Left kidney (tissue), 2 donors: ENCODE data around the gene ITK. TPM values are rescaled to one million over a fixed set of nuclear protein-coding genes. Genes with fewer than 3 reads are reported as not detected.
A peak's percentile ranks its signal among the peaks of the same experiment; 100 is the strongest.

Experiments
- DNase-seq: peaks from one replicate; pipeline ENCODE4 v3.0.0-alpha.2; 2013
- polyA plus RNA-seq: library from polyadenylated mRNA; unstranded; fragments of 120-200 nt; gene quantifications from one replicate; pipeline ENCODE4 v1.2.1, GENCODE V29; 2013; ENCODE audit not compliant: insufficient read length

The ITK gene
- polyA plus RNA-seq, 1 donor = 0.23 TPM

DNA sequence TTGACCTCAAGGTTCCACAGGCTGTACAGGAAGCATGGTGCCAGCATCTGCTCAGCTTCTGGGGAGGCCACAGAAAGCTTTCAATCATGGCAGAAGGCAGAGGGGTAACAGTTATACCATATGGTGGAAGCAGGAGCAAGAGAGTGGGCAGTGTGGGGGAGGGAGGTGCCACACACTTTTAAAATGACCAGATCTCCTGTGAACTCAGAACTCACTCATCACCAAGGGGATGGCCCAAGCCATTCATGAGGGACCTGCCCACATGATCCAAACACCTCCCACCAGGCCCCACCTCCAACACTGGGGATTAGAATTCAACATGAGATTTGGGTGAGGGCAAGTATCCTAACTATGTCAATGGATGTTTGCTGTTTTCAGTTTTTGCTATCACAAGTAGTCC, 101.5 kb downstream of the ITK start:
- DNase-seq = no peak

- DNase-seq = no peak
Observed at GRCh38 chr5:157283434-157283833, 102.8 kb downstream of the ITK start.

- DNase-seq = no peak
Observed at GRCh38 chr5:157284458-157285212, 104.0 kb downstream of the ITK start.

GRCh38 chr5:157285310-157286035, 104.8 kb downstream of the ITK start:
- DNase-seq = peak; percentile 19

GRCh38 chr5:157286761-157287211, 106.1 kb downstream of the ITK start:
- DNase-seq = no peak

- no peak for DNase-seq
Observed at GRCh38 chr5:157288405-157289163, 107.9 kb downstream of the ITK start.

DNA sequence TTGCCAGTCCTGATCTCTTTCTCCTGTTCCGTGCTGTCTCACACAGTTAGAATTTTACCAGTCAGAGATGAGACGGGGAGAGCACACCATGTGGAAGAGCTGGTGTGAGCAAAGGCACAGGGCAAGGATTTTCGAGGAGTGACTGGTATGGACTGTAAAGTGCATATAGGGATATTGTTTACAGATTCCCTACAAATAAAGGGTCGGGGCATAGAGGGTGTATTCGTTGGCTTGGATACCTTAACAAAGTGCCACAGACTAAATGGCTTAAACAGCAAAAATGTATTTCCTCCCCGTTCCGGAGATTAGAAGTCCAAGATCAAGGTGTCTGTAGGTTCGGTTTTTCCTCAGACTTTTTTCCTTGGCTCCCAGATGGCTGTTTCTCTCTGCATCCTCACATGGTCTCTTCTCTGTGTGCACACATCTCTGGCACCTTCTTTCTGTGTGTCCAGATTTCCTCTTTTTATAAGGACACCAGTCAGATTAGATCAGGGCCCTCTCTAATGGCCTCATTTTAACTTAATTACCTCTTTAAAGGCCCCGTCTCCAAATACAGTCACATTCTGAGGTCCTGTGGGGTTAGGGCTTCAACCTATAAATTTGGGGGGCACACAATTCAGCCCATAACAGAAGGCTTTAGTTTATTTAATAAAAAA, 108.7 kb downstream of the ITK start:
- no peak for DNase-seq

DNA sequence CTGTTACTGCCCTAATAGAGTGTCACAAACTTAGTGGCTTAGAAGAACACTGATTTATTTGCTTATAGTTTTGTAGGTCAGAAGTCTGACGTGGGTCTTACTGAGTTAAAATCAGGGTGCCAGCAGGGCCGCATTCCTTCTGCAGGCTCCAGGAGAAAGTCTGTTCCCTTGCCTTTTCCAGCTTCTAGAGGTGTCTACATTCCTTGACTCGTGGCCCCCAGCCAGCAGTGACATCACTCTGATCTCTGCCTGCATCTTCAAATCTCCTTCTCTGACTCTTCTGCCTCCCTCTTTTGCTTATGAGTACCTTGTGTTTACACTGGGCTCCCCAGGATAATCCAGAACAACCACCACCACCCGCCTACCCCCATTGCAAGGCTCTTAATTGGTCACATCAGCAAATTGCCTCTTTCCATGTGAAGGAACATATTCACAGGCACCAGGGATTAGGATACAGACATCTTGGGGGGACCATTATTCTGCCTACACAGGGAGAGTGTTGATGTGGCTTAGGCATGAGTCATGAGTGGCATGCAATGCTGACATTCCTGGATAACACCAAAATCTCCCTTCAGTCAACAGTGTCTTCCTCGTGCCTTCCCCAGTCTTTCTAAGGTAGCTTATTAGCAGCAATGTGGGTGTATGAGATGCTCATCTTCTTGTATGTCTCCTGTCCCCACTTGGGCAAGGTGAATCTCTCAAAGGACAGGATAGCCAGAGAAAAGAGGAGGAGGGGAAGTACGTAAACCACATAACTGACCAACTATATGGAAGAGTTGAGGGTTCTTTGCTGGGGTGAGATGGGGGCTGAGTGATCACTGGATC, 109.7 kb downstream of the ITK start:
- no peak for DNase-seq

DNA sequence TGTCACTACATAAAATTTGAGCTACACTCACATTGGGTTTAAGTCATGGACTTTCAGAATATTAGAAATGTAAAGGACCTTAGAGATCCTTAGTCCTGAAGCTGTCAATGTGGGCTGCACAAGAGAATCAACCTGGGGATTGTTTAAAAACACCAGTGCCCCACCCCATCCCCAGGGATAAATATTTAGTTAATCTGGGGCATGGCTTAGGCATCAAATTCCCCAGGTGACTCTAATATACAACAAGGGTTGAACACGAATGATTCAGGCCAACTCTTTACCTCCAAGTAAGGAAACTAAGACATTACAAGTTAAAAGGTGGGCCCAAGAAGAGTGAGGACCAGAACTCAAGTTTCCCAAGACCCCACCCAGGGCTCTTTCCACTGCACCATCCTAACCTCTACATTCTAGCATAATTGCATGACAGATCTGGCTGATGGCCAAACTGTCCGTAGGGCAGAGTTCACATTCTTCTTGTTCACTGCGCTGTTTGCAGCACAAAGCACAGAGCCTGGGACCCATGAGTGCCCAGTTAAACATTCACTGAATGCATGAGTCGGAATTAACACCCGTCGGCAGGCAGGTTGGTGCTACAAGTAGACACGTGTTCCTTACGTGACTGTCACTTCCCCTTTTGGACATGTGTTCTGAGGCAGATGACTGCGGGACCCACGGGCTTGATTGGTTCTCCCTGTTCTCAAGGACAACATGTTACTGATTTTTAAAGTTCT, 110.5 kb downstream of the ITK start:
- DNase-seq = peak; percentile 61

GRCh38 chr5:157292599-157292998, 112.0 kb downstream of the ITK start:
- no peak for DNase-seq

DNA sequence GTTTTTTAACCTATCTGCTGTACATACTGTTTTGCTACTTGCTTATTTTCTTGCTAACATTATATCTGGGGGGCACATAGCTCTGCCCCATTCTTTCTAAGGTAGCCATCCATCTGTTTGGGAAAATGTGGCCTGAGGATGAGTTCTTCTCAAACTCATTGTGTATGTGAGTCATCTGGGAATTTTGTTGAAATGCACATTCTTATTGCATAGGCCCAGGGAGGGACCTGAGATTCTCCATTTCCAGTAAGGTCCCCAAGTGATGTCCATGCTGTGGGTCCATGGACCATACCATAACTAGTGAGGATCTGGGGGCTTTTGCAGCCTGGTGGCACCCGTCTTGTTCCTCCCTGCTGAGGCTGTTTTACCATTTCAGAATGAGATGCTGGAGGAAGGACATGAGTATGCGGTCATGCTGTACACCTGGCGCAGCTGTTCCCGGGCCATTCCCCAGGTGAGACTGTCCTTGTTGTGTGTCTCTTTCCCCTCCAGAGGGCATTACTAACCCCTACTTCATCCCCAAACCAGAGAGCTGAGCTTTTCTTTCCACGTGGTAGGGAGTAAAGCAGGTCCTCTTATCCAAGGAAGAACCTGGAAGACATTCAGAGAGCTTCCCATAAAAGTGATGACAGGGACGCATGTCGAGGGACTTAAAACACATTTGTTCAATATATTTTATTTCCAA, 113.9 kb downstream of the ITK start:
- no peak for DNase-seq

GRCh38 chr5:157295247-157295646, 114.6 kb downstream of the ITK start:
- no peak for DNase-seq

DNA sequence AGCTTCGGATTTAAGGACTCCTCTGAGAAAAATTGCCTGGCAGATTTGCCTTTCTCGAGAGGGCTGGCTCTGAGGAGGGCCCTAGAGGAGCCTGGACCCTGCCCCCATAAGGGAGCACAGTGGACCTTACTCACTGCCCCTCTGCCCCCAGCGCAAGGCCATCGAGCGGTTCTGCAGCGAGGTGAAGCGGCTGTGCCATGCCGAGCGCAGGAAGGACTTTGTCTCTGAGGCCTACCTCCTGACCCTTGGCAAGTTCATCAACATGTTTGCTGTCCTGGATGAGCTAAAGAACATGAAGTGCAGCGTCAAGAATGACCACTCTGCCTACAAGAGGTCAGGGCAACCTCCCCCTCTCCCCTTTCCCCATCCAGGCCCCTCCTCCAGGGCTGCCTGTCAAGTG, 119.9 kb downstream of the ITK start:
- DNase-seq = no peak

GRCh38 chr5:157301066-157301465, 120.4 kb downstream of the ITK start:
- no peak for DNase-seq

- no peak for DNase-seq
Observed at GRCh38 chr5:157303023-157303422, 122.4 kb downstream of the ITK start.

DNA sequence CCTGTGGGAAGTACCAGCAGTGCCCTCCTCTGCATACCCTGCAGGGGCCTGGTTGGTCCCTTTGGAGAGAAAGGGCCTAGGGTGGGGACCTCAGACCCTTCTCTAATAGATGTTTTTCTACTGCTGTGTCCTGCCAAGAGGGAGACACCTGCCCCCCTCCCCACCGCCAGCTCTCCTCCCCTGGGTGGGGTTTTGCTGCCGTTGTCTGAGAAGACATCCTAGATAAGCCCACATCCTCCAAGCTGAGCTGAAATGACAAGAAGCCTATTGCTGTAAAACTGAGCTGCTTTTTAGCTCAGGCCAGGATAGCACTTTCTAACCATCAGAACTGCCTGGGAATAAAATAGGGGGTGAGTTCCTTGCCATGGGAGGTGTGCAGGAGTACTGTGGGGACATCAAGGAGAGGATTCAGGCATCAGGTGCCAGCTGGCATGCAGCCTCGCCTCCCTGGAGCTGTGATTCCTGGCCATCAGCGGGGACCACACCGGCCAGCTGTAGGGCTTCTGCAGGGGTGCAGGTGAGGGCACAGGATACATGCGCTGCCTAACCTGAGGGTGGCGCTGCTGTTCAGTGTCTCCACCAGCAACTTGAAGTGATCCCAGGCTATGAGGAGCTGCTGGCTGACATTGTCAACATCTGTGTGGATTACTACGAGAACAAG, 123.2 kb downstream of the ITK start:
- DNase-seq = no peak
